Psoas muscle (tissue), 8 donors: ENCODE data around the gene NEUROG3. TPM values are rescaled to one million over a fixed set of nuclear protein-coding genes. Genes with fewer than 3 reads are reported as not detected.
A peak's percentile ranks its signal among the peaks of the same experiment; 100 is the strongest.

Experiments used
- ATAC-seq, 4 donors: fragments of 200-7000 bp; cut with Tn5 transposase; one replicate each; pipeline ENCODE4 v1.9.1; 2020; ENCODE audit warnings: moderate library complexity in 3 of 4, mild to moderate bottlenecking in 2 of 4
- DNase-seq, 2 donors: peaks; one replicate each; pipeline ENCODE4 v3.0.0-alpha.2; 2020
- H3K27ac ChIP-seq: fragments of 200-600 bp; one replicate; pipeline ENCODE4 v1.8.0; 2022
- H3K27me3 ChIP-seq, 3 donors: fragments of 200-600 bp in 1 of 3; one replicate each; pipeline versions ENCODE4 v1.6.1 to v1.8.0; 2013 to 2022; ENCODE audit warnings: low read length in 2 of 3, mild to moderate bottlenecking in 2 of 3, moderate library complexity in 1 of 3; ENCODE audit not compliant: insufficient read depth in 3 of 3
- H3K36me3 ChIP-seq, 2 donors: fragments of 200-600 bp in 1 of 2; one replicate each; pipeline versions ENCODE4 v1.6.1 to v1.8.0; 2013 to 2022; ENCODE audit warnings: low read depth in 1 of 2, mild to moderate bottlenecking in 1 of 2, moderate library complexity in 1 of 2; ENCODE audit not compliant: insufficient read depth in 1 of 2
- H3K4me1 ChIP-seq: fragments of 200-600 bp; one replicate; pipeline ENCODE4 v1.8.0; 2022
- H3K4me3 ChIP-seq: fragments of 200-600 bp; one replicate; pipeline ENCODE4 v1.8.0; 2022; ENCODE audit warnings: mild to moderate bottlenecking
- H3K9me3 ChIP-seq: fragments of 200-600 bp; one replicate; pipeline ENCODE4 v1.8.0; 2022
- CTCF ChIP-seq: fragments of 200-600 bp; IDR thresholded peaks from one replicate; pipeline ENCODE4 v1.8.0; 2022; ENCODE audit warnings: antibody characterized with exemption
- WGBS, 3 donors: extraction: QIAGEN DNeasy Blood & Tissue Kit; methylation state at CpG; one replicate each; pipeline versions ENCODE4 v1.1.6 to v1.1.7; 2013; 5-methylcytosine and 5-hydroxymethylcytosine counted together
- intact Hi-C, 2 donors: fragments of 100-400 bp; cut with DNase I; formaldehyde crosslinking; loops; one replicate each; pipeline versions ENCODE4 v1.11.0 to v1.14.2; 2022
- polyA plus RNA-seq, 3 donors: library from polyadenylated mRNA; stranded (reverse); fragments of 200-250 nt; gene quantifications; one replicate each; pipeline ENCODE4 v1.2.3, GENCODE V29; 2013
- total RNA-seq, 4 donors: library from RNA; stranded (reverse); fragmentation: NEBNext Ultra II Directional in 2 of 4; extraction: Animal tissue kit (Norgen Biotek cat#: 25700) in 2 of 4; gene quantifications; one replicate each; pipeline versions ENCODE4 v1.2.1 to v1.2.4, GENCODE V29; 2021 to 2023
- donor health status: healthy with polysubstance abuse.
- donor health status: DM: no; HTN: no; CAD: no; lungs with moderate emphysema.
- donor health status: Bipolar disorder and iron deficiency.
- donor health status: healthy.
- donor health status: DM: yes; HTN: yes; CAD: no.
- donor health status: DM: no; HTN: no; CAD: no.
- donor health status: DM: no; HTN: no; CAD: no.
- donor health status: DM: yes; HTN: yes; CAD: no.

NEUROG3 gene
- total and polyA plus RNA-seq, 7 donors, result 0.01 TPM; not detected in 6

DNA sequence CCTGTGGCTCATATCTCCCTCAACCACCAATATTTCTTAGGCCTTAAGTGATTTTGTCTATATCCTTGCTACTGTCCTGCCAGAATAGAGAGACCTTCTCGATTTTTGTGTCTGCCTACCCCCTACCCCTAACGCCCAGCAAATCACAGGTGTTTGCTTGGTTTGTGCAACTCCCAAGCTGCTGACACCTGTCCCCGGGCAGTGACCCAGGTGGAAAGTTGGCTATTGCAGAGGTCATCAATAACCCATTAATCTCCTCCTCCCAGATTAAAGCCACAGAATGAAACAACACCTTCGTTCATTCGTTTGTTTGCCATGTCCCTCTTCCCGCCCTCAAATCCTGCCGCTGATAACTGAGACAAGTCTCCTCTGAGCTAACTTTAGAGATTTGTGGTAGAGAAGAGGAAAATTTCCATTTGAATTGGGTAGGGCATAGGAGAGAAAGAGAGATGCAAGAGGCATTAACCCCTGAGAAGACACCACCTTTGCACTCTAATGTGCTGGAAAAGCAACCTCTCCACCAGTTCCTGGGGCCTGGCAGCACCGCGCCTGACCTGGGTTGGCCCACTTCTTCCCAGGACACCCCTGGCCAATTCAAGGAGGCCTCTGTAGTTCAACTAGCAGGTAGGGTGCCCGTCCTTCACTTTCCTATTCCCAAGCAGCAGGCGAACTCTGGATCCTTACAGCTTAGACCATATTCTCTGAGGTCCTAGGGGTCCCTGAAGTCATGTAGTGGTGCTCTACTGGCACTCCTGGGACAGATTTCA, 3.0 kb downstream of the NEUROG3 start:
- WGBS, 3 donors, result 0 to 6% (median 5%) methylated on average over 11 of the region's 11 CpGs
- Histone ChIP-seq H3K4me3 (no peak overlapping the region), H3K27ac (no peak overlapping the region), H3K4me1 (peaks cover 6% of the 10 kb centered on the region), H3K9me3 (no peaks in the 10 kb centered on the region), H3K36me3 (no peaks in the 10 kb centered on the region), H3K27me3 (peaks cover 5 to 100% (median 50%) of the 10 kb centered on the region in 3 donors)
- no peak for ATAC-seq
- intact Hi-C loops, result no loop called here
- no peak for TF ChIP-seq CTCF
- DNase-seq, result no peak

DNA sequence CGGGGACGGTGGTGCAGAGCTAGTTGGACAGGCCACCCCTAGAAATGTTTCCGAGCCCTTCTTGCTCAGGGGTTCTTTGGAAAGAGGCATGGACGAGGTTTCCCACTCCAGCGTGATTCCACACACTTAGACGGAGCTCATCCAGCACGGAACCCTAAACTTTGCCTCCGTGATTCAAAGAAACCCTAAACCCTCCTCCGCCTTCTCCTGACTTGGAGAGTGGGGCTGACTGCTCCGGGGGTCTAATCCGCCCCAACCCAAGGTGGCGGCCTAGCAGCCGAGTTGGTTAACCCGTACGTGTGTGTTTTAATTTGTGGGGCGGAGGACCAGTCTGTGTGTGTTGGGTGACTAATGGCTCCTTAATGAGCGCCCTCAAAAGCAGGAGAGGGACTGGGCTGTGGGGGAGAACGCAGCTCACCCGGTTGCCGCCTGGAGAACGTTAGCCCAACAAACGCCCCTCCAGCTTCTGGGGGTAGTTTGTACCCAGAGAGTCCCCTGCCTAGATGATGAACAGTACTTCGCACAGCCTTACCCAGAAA, 3.8 kb downstream of the NEUROG3 start:
- no peaks in the 10 kb centered on the region for H3K9me3 ChIP-seq
- WGBS, 3 donors, result 1 to 5% (median 2%) methylated on average over 22 to 23 of the region's 23 CpGs
- peaks cover 7 to 99% (median 45%) of the 10 kb centered on the region in 3 donors for H3K27me3 ChIP-seq
- intact Hi-C loops, result no loop called here
- H3K4me3 ChIP-seq, result no peak overlapping the region
- ATAC-seq (no peak), DNase-seq (no peak)
- peaks cover 6% of the 10 kb centered on the region for H3K4me1 ChIP-seq
- no peaks in the 10 kb centered on the region for H3K36me3 ChIP-seq
- H3K27ac ChIP-seq, result no peak overlapping the region
- no peak for TF ChIP-seq CTCF

- 3 to 4% (median 4%) methylated on average over 41 of the region's 41 CpGs for WGBS, 3 donors
- TF ChIP-seq CTCF, result no peak
- Histone ChIP-seq H3K4me3 (no peak overlapping the region), H3K4me1 (peaks cover 6% of the 10 kb centered on the region), H3K9me3 (no peaks in the 10 kb centered on the region), H3K27ac (no peak overlapping the region), H3K36me3 (no peaks in the 10 kb centered on the region), H3K27me3 (peaks cover 7 to 94% (median 45%) of the 10 kb centered on the region in 3 donors)
- intact Hi-C loops, result no loop called here
- ATAC-seq (no peak), DNase-seq (no peak)
These were observed 4.5 kb downstream of the NEUROG3 start for GRCh38 chr10:69568472-69569395.

GRCh38 chr10:69567920-69568319, 5.3 kb downstream of the NEUROG3 start:
- Histone ChIP-seq H3K9me3 (no peaks in the 10 kb centered on the region), H3K4me1 (no peaks in the 10 kb centered on the region), H3K4me3 (no peak overlapping the region), H3K27me3 (peaks cover 7 to 87% (median 38%) of the 10 kb centered on the region in 3 donors), H3K27ac (no peak overlapping the region), H3K36me3 (no peaks in the 10 kb centered on the region)
- intact Hi-C loops, result no loop called here
- TF ChIP-seq CTCF, result no peak
- DNase-seq, result peak; percentile 43 to 69
- 5 to 7% (median 6%) methylated on average over 15 of the region's 15 CpGs for WGBS, 3 donors
- ATAC-seq, result peak in 1 of 4 donors; percentile 35
